RWPE2 (cell line): ENCODE measurements around the gene NACC1.
A peak's percentile ranks its signal among the peaks of the same experiment; 100 is the strongest.
"Not testable (repeated sequence)": the region's sequence is repeated elsewhere in the genome, so short reads cannot be mapped to it uniquely, and the experiment has no call there.

Experiments
- ATAC-seq: fragments of 200-7000 bp; cut with Tn5 transposase; 3 replicates; pipeline ENCODE4 v1.9.1; 2021; ENCODE audit warnings: low read depth
- DNase-seq: peaks from one replicate; pipeline ENCODE4 v3.0.0-alpha.2; 2020; ENCODE audit warnings: low spot score
- H3K27ac ChIP-seq: fragments of 450-650 bp; 2 replicates; pipeline ENCODE4 v1.5.1; 2017; ENCODE audit warnings: mild to moderate bottlenecking; ENCODE audit not compliant: poor library complexity, severe bottlenecking
- H3K27me3 ChIP-seq: fragments of 250-450 bp; sonication (Bioruptor Pico); 2 replicates; pipeline ENCODE4 v1.5.1; 2021; ENCODE audit warnings: mild to moderate bottlenecking, moderate library complexity; ENCODE audit not compliant: insufficient read depth, poor library complexity, severe bottlenecking
- H3K36me3 ChIP-seq: fragments of 250-450 bp; sonication (Bioruptor Pico); 2 replicates; pipeline ENCODE4 v1.5.1; 2020; ENCODE audit warnings: low read depth, mild to moderate bottlenecking, moderate library complexity
- H3K4me1 ChIP-seq: fragments of 250-450 bp; sonication (Bioruptor Pico); 2 replicates; pipeline ENCODE4 v1.5.1; 2021; ENCODE audit warnings: mild to moderate bottlenecking, moderate library complexity; ENCODE audit not compliant: insufficient read depth, poor library complexity, severe bottlenecking
- H3K4me3 ChIP-seq: fragments of 250-450 bp; sonication (Bioruptor Pico); 2 replicates; pipeline ENCODE4 v1.5.1; 2021; ENCODE audit warnings: mild to moderate bottlenecking, moderate library complexity; ENCODE audit not compliant: severe bottlenecking
- H3K9me3 ChIP-seq: fragments of 250-450 bp; sonication (Bioruptor Pico); 2 replicates; pipeline ENCODE4 v1.5.1; 2021; ENCODE audit warnings: mild to moderate bottlenecking, moderate library complexity; ENCODE audit not compliant: severe bottlenecking
- CTCF ChIP-seq: fragments of 450-650 bp; IDR thresholded peaks from one replicate; pipeline ENCODE4 v1.5.1; 2017; ENCODE audit warnings: mild to moderate bottlenecking, moderate library complexity; ENCODE audit not compliant: poor library complexity, severe bottlenecking

The NACC1 gene

GRCh38 chr19:13138916-13139198, 20.8 kb downstream of the NACC1 start:
- no peak for ATAC-seq
- H3K27ac ChIP-seq = no peak overlapping the region
- H3K9me3 ChIP-seq = no peaks in the 10 kb centered on the region
- H3K27me3 ChIP-seq = no peaks in the 10 kb centered on the region
- peaks cover 5% of the 10 kb centered on the region for H3K4me1 ChIP-seq
- no peak for TF ChIP-seq CTCF
- H3K4me3 ChIP-seq = no peak overlapping the region
- peaks cover 46% of the 10 kb centered on the region for H3K36me3 ChIP-seq
- no peak for DNase-seq

- Histone ChIP-seq H3K9me3 (no peaks in the 10 kb centered on the region), H3K4me3 (no peak overlapping the region), H3K27ac (no peak overlapping the region), H3K4me1 (peaks cover 5% of the 10 kb centered on the region), H3K36me3 (peaks cover 55% of the 10 kb centered on the region), H3K27me3 (no peaks in the 10 kb centered on the region)
- no peak for TF ChIP-seq CTCF
- DNase-seq (no peak), ATAC-seq (no peak)
These were observed 21.7 kb downstream of the NACC1 start for GRCh38 chr19:13139633-13140311.

- H3K27ac ChIP-seq = no peak overlapping the region
- DNase-seq (no peak), ATAC-seq (no peak)
- H3K36me3 ChIP-seq = peaks cover 29% of the 10 kb centered on the region
- no peaks in the 10 kb centered on the region for H3K9me3 ChIP-seq
- no peak for TF ChIP-seq CTCF
- peaks cover 5% of the 10 kb centered on the region for H3K4me1 ChIP-seq
- no peaks in the 10 kb centered on the region for H3K27me3 ChIP-seq
- no peak overlapping the region for H3K4me3 ChIP-seq
These were observed 28.9 kb downstream of the NACC1 start for GRCh38 chr19:13146763-13147563.

- DNase-seq, H3K27me3 ChIP-seq, H3K9me3 ChIP-seq, ATAC-seq, H3K4me1 ChIP-seq: not testable (repeated sequence)
- peaks cover 33% of the 10 kb centered on the region for H3K36me3 ChIP-seq
- peak overlapping the region; percentile 91 for H3K4me3 ChIP-seq
- peak overlapping the region; percentile 92 for H3K27ac ChIP-seq
These were observed 31.1 kb downstream of the NACC1 start for GRCh38 chr19:13149173-13149627.

GRCh38 chr19:13149628-13150186, 31.6 kb downstream of the NACC1 start:
- no peaks in the 10 kb centered on the region for H3K9me3 ChIP-seq
- peak overlapping the region; percentile 91 for H3K4me3 ChIP-seq
- no peak for TF ChIP-seq CTCF
- H3K36me3 ChIP-seq = peaks cover 33% of the 10 kb centered on the region
- DNase-seq = no peak
- ATAC-seq = peak; percentile 3; the same call in 2 of the 3 replicates
- H3K4me1 ChIP-seq = no peaks in the 10 kb centered on the region
- H3K27me3 ChIP-seq = no peaks in the 10 kb centered on the region
- peak overlapping the region; percentile 92 for H3K27ac ChIP-seq
